NCI-H187 treated with DMSO at 0.1 percent for 48 hours (cell line): ENCODE measurements around the gene PTPRT.

Experiments used
- DNase-seq: peaks from one replicate; lab custom pipeline; 2025; lab: John Stamatoyannopoulos, UW

The PTPRT gene

DNA sequence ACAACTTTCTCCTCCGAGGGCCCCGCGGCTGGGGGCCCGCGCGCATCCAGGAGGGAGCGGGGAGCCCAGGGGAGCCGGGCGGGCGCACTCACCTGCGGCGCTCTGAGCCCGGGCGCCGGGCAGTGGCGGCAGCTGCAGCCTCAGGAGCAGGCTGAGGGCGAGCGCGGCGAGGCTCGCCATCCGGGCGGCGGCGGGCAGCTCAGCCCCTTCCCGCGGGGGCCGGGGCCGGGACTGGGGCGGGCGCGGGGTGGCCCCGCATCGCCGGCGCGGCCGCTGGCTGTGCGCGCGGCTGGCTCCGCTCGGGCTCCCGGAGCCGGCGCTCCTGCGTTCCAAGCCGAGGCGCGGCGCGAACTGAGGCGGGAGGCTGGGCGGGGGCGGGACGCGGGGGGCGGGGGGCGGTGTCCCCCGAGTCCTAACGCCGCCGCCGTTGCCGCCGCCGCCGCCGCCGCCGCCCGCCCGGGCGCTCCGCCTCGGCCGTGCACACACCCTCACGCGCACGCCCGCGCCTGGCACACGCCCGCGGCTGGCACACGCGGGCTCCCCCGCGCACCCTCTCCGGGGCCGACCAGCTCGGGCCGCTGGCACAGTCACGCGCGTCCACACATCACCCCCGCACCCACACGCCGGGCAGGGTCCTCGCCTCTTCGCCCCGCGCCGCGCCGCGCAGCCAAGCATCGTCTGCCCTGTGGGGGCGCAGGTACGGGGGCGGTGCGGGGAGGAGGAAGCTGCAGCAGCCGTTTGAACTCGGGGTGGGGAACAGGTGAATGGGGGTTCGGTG, at the start of gene PTPRT:
Gene PTPRT (minus strand): TSS at position 353 of the 778 bp plus-strand sequence. CDS start 173 bp downstream, at position 180.
- no peak for DNase-seq

DNA sequence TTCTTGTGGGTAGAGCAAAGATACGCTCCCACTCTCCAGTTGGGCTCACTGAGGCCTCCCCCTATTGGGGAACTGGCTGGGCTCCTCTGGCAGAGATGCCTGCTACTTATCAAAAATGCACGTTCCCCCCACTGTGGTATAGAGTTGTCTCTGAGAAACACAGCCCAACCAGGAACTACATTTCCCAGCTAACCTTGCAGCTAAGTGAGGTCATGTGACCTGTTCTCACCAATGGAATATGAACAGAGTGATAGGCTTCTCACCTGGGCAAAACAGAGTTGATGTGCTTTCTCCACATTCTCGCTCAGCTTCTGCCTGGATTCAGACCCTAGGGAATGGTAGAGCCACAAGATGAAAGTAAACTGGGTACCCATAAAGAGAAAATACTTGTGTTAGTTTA, 49.1 kb upstream of the PTPRT start:
- no peak for DNase-seq

DNA sequence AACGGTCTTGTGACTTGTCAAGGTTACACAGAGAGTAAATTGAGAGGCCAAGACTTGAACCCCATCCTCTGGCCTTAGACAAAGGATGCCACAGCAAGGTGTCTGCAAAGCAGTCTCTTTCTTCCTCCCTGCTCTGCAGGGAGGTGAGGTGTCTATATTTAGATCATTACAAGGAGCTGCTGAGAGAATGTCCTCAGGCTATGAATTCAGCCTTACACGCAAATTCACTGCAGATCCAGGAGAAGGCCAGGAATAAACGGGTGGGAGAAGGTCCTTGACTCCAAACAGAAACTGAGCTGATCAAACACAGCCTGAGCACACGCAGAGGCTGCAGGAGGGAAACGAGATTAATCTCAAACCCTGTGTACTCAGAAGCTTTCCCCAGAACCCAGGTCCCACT, 48.6 kb upstream of the PTPRT start:
- DNase-seq, result no peak

DNA sequence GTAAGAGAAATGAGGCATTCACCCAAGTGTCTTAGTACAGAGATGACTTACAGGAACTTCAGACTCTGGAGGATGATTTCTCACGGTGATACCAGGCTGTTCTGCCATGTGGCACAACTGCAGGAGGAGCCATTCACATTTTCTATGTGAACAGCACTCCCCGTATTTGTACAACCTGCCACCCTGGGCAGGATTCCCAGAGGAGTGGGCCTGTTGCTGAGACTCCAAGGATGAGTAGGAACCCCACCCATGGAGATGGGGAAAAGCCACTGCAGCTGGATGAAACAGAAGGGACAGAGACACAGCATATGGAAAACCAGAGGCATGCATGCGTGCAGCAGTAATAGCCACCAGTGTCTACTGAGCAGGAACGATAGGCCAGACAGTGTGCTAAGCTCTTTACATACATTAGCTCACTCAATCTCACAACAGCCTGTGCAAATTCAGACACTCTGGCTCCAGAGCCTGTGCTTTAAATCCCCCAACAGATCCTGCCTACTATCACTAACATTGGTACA, 48.0 kb upstream of the PTPRT start:
- DNase-seq, result no peak

DNA sequence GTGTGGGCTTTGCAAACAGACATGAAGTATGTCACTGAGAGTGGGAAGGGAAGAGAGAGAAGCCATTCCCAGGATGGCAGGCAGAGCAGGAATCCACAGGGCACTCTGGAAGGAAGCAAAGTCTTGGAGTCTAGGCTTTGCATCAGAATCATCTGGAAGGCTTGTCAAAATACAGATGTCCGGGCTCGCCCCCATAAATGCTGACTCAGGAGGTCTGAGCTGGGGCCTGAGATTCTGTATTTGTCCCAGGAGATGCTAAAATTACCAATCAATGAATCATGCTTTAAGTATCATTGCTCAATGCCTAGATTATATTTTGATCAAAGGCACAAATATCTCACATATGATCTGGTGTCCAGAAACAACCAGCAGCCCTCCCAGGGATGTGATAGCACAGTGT, 46.3 kb upstream of the PTPRT start:
- no peak for DNase-seq

DNA sequence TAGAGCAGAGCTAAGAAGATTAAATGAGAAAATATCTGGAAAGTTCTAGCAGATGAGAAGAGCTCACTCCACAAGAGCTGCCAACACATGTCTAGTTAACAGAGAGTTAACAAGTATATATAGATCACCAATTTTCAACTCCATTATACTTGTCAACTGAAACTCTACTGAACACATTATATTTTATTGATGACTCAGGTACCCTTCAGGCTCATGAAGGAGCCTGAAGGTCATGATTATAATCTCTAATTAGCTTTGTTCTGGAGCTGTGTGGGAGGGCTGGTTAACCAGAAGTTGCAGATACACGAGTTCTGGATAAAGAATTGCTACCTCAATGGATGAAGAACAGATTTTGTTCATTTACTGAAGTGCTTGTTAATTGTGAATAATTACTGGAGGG, 42.1 kb upstream of the PTPRT start:
- no peak for DNase-seq

DNA sequence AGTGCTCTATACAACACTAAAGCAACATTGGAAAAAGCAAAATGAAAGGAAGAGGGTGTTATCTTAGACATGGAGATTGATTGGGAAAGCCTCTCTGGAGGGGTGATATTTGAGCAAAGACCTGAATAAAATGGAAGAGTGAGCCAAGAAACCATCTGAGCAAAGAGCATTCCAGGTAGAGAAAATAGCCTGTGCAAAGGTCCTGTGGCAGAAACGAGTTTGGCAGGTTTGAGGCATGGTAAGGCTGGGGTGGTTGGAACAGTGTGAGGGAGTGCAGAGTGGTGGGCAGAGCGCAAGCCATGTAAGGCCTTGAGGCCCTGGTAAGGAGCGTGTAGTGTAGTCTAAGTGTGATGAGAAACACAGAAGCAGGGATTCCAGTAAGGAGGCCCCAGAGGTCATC, 40.0 kb upstream of the PTPRT start:
- no peak for DNase-seq

DNA sequence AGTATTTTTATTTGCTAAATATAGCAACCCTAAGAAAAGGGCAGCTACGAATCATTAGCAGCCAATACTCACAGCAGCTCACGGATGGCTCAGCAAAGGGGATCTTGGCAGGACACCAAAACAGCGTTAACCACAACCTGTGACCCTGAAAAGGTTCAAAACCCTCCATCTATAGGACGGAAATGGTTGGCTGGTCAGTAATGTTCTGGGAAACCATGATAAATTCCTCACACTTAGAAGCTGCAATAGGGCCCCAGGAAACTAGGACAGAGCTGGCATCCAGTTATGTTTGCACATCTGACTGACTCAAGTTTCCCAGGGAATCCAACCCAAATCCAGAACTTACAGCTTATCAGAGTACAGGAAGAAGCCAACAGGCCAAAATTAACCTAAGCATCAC, 30.9 kb upstream of the PTPRT start:
- no peak for DNase-seq

DNA sequence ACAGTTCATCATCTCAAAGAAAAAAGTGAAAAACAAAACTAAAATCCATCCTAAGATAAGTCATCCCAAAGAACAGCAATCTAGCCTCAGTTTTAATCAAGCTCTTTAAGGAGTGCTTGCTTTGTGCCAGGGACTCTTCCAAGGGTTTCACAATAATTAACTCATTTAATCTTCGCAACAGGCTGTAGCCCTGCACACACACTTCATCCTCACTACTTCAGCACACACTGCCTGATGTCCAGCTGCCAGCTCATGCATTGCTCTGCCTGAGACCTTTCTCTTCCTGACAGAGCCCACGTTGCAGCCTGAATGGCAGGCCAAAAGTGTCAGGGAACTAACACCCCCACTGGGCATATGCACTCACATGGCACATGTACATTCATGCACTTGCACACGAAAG, 21.2 kb upstream of the PTPRT start:
- no peak for DNase-seq

DNA sequence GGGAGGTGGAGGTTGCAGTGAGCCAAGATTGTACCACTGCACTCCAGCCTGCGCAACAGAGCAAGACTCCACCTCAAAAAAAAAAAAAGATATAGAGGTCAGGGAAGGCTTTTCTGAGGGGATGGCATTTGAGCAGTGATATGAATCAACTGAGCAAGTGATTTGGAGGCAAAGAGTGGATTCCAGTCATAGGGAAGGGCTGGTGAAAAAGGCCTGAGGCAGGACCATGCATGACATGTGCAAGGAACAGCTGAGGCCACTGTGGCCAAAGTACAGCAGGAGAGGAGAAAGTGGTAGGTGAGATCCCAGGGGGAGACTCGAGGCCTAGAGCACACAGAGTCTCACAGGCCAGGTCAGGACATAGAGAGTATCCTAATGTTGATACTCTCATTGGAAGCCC, 20.1 kb upstream of the PTPRT start:
- no peak for DNase-seq

DNA sequence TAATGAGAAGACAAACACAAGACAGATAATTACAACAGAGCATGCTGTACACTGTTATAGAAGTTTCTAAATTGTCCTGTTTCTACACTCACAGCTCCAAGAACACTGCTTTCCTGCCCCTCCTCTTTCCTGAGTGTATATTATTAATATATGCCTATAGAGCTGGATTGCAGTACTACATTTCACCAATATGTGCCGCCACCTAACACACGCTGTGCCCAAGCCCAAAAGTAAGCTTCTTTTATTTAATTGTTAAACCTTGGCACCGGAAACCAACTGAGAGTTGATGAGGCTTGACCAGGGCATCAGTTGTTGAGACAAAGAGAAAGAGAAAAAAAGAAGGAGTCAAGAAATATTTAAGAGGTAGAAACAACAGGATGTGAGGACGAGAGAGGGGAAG, 16.0 kb upstream of the PTPRT start:
- no peak for DNase-seq

DNA sequence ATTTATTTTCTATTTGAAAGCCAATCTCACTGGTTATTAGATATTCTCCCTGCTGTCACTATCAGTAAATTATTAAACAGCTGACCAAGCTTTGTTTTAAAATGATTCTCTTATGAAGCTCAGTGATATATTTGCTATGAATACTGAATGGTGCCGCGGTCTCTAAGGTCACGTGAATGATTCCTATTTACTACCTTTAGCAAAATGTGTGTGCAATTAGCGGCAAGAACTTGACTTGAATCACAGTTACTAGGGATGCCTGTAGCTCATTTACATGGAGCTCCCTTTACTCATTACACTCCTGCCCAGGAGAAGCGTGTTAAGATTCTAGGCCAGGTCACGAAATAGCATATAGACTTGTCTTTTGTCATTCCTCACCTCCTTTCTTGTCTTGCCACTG, 12.4 kb upstream of the PTPRT start:
- no peak for DNase-seq

DNA sequence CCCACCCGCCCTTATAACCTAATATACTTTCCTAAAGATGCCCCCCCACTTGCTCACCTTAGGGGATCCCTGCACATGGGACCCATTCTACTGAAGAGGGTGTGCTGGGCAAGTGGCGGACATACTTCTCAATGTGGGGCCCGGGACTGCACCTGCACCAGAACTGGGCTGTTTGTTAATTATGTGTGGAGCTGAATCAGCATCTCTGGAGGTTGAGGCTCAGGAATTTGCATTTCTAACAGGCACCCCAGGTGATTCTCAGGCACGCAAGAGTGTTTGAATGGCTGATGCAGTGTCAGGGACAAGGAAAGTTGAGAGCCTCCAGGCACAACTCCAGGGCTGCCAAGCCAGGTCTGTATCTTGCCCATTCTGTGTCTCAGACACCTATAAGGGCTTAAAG, 8.9 kb upstream of the PTPRT start:
- DNase-seq, result no peak

DNA sequence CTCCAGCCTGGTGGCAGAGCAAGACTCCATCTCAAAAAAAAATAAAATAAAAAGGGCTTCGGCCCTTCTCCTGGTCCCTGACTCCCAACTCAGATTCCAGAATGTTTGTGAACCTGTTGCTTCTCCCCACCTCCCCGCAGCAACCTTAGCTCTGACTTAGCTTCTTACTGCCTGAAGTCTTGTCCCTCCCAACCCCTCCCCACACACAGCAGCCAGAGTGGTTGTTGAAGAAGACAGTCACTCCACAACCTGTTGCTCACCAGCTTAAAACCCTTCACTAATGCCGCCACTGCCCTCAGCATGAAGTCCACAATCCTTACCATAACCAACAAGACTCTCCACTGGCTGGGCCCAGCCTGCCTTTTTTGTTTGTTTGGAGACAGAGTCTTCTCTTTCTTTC, 6.5 kb upstream of the PTPRT start:
- no peak for DNase-seq

DNA sequence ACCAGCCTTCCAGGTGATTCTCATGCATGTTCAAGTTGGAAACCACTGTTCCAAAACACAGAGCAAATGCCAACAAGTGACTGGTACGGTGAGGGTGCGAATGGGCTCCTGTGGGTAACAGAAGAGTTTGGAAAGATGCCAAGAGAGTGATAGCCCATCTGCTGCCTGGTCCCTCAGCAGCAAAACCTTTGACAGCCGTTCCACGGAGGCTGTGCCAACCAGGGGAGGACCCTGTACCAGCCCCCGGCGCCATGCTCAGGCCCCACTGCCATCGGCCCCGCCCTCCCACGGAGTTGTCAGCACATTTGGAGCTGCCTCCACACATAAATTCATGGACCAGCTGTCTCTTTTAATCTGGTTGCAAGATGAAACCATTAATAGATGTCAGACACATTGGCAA, 4.4 kb upstream of the PTPRT start:
- no peak for DNase-seq

DNA sequence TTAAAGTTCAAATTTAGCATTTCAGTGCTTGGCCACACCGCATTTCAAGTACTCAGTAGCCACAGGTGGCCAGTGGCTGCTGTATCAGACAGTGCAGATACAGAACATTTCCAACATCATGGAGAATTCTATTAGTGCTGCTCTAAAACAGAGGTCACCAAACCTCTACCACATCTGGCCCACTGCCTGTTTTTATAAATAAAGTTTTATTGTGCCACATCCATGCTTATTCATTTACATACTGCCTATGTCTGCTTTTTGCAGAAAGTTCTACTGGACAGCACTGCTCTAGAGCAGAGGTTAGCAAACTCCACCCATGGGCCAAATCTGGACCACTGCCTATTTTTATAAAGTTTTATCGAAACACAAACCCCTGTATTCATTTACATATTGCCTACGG, 3.7 kb upstream of the PTPRT start:
- DNase-seq, result no peak

DNA sequence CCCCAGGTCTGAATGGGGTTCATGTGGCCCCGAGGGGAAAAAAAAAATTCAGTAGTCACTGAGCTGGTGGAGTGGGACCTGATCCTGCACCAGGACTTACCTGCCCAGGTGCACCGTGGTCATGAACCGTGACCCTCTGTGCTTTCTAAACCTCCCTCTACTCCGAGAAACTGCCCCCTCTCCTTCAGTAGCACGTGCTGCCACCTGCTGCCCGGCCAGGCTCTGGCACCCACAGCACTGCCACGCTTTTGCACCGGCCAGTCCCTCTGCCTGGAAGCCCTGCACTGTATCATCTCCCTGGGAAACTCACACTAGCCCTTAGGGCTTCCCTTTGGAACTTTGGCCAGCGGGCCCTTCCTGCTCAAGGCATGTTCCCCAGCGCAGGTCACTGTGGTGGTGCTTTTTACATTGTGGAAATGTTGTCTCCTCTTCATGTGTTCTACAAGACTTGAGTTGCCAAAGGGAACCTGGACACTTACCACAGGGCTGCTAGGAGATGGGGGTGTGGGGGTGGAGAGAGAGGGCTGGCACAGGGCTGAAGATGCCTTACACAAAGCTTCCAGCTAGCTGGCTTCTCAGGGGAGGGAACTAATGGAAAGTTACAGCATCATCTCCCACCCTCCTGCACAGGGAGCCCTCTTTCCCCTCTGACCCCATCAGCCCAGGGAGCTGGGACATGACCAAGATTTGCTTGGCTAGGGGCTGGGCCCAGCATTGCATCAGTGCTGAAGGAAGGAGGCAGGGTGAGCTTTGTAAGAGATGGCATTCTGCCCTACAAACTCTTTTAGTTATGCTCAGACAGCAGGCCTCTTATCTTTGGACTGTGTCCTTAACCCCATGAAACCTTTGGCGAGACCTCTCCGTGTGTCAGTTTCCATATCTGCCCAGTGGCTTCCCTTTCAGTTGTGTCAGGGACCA, 2.5 kb upstream of the PTPRT start:
- no peak for DNase-seq

DNA sequence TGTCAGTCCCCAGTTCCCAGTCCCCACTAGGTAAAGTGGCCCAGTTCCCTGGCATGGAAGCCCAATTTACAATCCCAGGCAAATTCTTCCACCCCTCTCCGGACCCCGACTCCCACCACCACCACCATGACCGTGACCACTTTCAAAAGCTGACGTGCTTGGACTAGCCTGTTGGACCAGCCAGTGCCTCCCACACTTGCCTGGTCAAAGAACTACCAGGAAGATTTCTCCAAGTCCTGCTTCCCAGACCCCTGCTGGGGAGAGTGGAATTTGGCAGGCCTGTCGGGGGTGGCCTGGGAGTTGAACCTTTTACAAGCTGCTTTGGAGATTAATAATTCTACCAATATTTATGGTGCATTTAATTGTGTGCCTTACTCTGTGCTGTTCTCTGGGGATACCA, 1.4 kb upstream of the PTPRT start:
- no peak for DNase-seq

DNA sequence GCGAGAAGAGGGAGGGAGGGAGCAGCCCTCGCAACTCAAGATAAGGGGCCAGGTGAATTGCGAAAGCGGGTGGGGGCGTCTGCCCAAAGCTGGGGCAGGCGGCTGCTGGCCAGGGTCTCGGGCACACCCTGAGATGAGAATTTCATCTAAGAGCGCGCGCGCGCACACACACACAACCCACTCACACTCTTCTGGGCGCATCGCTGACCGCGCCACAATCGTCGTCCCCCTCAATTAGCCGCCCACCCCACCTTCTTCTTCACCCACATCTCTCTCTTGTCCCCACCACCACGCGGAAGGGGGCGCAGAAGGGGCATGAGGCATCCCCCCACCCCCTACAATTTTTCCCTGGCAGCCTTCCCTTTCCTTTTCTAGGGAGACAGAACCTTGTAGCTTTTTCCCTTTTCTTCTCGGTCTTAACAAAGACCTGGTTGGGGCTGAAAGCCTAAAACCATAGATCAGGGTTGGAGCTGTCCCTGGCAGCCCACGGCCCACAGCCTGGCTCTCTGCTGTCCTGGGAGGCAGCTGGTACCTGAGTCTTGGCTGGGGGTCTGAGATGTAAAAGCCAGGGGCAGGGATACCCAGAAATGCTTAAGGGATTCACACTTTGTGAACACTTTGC, 737 bp upstream of the PTPRT start:
- DNase-seq, result no peak

DNA sequence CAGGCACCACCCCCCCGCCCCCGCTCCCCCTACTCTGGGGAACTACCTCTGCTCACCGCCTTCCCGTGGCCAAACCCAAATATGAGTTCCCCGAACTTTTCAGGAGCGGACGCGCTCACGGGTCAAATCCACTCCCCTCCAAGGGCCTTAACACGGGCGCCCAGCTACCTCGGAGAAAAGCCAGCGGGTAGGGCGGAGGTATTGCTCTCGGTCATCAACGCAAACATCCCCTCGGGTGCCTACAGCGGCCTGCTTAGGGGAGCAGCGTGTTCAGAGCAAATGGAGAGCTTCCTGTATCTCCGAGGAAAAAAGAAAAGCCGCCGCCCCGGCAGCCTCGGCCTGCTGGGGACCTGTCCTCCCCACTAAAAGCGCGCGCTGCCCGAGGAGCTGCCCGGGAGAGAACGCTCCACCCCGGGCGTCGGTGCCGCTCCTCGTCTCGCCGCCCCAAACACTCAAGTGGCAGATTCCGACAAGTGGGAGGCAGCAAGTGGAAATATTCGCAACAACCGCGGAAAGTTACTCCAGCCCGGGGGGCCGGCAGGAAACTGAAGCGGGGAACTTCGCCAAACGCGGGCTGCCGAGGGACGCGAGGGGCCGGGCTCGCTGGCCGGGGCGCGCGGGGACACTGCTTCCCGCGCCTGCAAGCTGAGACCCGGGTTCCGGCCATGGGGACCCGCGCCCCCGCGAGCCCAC, 699 bp downstream of the PTPRT start:
- no peak for DNase-seq

DNA sequence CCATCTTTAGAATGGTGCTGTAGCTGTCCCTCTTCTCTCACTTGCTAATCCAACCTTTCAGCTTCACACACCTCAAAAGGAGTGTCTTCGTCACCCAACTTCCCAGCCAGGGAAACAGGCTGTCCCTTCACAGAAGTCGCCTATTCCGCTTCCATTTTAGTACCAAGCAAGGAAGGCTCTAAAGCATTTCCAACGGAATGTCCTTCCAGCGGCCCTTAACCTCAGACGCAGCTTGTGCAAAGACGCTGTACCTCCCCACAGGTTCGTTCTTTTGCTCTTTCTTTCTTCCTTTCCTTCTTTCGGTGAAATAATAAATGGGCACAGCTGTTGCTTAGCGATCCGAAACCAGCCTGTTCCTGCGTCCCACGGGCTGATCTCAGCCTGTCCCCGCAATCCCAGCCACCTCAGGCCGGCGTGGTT, 1.5 kb downstream of the PTPRT start:
- DNase-seq, result no peak
